IPS DF 4.7 (cell line): Measurements from ENCODE around the gene ZNF621.
"Not testable (repeated sequence)": the region's sequence is repeated elsewhere in the genome, so short reads cannot be mapped to it uniquely, and the experiment has no call there.

Source experiments
- DNase-seq: peaks from one replicate; pipeline ENCODE4 v3.0.0-alpha.2; 2013; ENCODE audit warnings: low spot score; ENCODE audit errors: extremely low read depth

Gene ZNF621

GRCh38 chr3:40534283-40534682 is 9.5 kb downstream of the ZNF621 start:
- DNase-seq: no peak

GRCh38 chr3:40546816-40547215 is 22.1 kb downstream of the ZNF621 start:
- DNase-seq: no peak

- DNase-seq: no peak
These were observed 25.4 kb downstream of the ZNF621 start for GRCh38 chr3:40550167-40550566.

- no peak for DNase-seq
These were observed 32.9 kb downstream of the ZNF621 start for GRCh38 chr3:40557575-40558161.

GRCh38 chr3:40562482-40562881 is 37.7 kb downstream of the ZNF621 start:
- DNase-seq: not testable (repeated sequence)

- DNase-seq: not testable (repeated sequence)
These were observed 40.9 kb downstream of the ZNF621 start for GRCh38 chr3:40565629-40566028.

- DNase-seq: no peak
These were observed 41.9 kb downstream of the ZNF621 start for GRCh38 chr3:40566694-40567093.

- DNase-seq: no peak
These were observed 47.8 kb downstream of the ZNF621 start for GRCh38 chr3:40572588-40572987.

GRCh38 chr3:40574050-40574449 is 49.3 kb downstream of the ZNF621 start:
- no peak for DNase-seq

GRCh38 chr3:40574661-40575060 is 49.9 kb downstream of the ZNF621 start:
- DNase-seq: no peak

GRCh38 chr3:40576396-40576795 is 51.6 kb downstream of the ZNF621 start:
- no peak for DNase-seq

- peak; percentile 33 for DNase-seq
These were observed 55.8 kb downstream of the ZNF621 start for GRCh38 chr3:40580494-40581091.

- no peak for DNase-seq
These were observed 56.4 kb downstream of the ZNF621 start for GRCh38 chr3:40581166-40581565.

- no peak for DNase-seq
These were observed 57.8 kb downstream of the ZNF621 start for GRCh38 chr3:40582401-40583027.

GRCh38 chr3:40583691-40584090 is 58.9 kb downstream of the ZNF621 start:
- no peak for DNase-seq

- peak; percentile 44 for DNase-seq
These were observed 59.9 kb downstream of the ZNF621 start for GRCh38 chr3:40584625-40585189.

GRCh38 chr3:40585381-40586016 is 60.7 kb downstream of the ZNF621 start:
- DNase-seq: no peak

- DNase-seq: no peak
These were observed 62.1 kb downstream of the ZNF621 start for GRCh38 chr3:40586901-40587300.

GRCh38 chr3:40588406-40588805 is 63.6 kb downstream of the ZNF621 start:
- no peak for DNase-seq
